ENCODE results near the gene ZNF362.

- TF ChIP-seq CTCF (IDR thresholded peaks at IDR 0.05) (no peak), POLR2A (IDR thresholded peaks at IDR 0.05) (no peak), EP300 (IDR thresholded peaks at IDR 0.05) (no peak)
These were observed 38.7 kb downstream of the ZNF362 start for GRCh38 chr1:33295023-33295422.

Measured in stomach (tissue), 4 donors.